ENCODE data around the gene DTL.
"Not testable (repeated sequence)": the region's sequence is repeated elsewhere in the genome, so short reads cannot be mapped to it uniquely, and the experiment has no call there.

DTL gene, protein sequence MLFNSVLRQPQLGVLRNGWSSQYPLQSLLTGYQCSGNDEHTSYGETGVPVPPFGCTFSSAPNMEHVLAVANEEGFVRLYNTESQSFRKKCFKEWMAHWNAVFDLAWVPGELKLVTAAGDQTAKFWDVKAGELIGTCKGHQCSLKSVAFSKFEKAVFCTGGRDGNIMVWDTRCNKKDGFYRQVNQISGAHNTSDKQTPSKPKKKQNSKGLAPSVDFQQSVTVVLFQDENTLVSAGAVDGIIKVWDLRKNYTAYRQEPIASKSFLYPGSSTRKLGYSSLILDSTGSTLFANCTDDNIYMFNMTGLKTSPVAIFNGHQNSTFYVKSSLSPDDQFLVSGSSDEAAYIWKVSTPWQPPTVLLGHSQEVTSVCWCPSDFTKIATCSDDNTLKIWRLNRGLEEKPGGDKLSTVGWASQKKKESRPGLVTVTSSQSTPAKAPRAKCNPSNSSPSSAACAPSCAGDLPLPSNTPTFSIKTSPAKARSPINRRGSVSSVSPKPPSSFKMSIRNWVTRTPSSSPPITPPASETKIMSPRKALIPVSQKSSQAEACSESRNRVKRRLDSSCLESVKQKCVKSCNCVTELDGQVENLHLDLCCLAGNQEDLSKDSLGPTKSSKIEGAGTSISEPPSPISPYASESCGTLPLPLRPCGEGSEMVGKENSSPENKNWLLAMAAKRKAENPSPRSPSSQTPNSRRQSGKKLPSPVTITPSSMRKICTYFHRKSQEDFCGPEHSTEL

DNA sequence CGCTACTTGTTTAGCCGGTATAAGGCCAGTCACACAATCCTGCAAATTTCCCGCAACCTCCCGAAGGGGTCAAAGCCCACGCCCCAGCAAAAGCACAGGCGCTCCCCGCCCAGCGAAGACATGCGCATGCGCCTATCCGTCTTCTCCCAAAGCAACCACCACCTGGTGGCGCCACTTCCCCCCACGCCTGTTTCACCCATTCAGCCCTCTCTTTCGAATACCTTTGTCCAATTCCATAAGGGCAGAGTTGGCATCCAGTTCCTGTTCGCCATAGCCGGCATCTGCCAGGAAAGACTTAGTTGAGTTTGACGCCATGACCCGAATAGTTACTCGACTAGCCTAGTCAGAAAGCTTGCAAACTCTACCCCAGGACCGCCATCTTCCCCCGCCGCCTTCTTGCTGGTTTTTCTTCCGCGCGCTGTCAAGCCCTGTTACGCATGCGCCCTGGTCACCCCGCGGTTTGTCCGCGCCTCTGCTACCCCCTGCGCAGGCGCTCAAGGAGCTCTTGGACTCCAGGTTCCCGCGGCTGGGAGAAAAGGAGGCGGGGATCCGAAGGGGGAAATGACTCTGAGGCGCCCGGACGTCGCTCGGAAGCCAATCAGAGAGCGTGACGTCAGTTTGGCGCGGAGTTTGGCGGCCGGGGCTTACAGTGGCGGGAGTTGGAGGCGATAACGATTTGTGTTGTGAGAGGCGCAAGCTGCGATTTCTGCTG, at the start of gene DTL, which contains the start of gene INTS7:
DTL (plus strand) TSS at position 626 of the 712 bp plus-strand sequence. CDS start 143 bp downstream, outside the sequence.
INTS7 (minus strand) TSS at position 435 of the 712 bp plus-strand sequence; CDS start at position 315, 120 bp downstream.
- DNase-seq (ENCODE audit: low spot score) = peak; percentile 100

DNA sequence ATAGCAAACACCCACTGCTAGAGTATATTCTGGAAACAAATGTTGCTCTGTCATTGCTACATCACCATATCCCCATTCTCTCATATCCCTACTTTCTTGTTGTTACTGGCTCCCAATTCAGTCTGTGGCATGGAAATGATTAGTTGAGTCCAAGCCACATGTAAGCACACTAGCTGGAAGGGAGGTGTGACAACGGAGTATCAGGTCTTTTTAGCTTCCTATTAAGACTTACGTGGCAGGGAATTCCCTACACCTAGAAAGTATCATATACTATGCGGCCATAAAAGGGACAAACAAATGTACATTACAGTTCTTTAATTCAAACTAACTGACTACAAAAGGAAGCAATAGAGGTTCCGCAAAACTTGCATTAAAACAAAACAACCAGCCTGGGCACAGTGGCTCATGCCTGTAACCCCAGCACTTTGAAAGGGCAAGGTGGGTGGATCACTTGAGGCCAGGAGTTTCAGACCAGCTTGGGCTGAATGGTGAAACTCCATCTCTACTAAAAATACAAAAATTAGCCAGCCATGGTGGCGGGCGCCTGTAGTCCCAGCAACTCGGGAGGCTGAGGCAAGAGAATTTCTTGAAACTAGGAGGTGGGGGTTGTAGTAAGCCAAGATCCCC, 48.8 kb upstream of the DTL start:
- DNase-seq (ENCODE audit: low spot score) = no peak

DNA sequence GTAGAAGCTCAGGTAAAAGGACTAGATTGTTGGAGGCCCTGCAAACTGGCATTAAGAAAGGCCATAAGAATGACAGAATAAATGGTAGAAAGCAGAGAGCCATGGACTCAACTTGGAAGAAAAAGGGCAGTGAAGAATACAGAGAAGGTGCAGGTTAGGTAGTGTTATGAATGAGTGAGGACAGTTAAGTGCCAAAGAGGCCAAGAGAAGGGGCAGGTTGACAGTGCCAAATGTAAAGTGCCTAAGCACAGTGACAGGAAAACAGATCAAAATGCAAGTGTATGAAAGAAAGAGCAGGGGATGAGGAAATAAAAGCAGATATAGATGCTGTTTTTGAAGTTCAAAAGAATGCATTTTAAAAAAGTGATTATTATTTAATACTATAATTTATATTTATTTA, 43.9 kb upstream of the DTL start:
- no peak for DNase-seq (ENCODE audit: low spot score)

DNA sequence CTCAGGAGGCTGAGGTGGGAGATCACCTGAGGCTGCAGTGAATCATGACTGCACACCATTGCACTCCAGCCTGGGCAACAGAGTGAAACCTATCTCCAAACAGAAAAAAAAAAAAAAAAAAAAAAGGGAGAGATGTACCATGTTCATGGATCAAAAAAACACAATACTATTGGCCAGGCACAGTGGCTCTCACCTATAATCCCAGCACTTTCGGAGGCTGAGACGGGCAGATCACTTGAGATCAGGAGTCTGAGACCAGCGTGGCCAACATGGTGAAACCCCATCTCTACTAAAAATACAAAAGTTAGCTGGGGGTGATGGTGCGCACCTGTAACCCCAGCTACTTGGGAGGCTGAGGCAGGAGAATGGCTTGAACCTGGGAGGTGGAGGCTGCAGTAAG, 38.1 kb upstream of the DTL start:
- DNase-seq (ENCODE audit: low spot score) = not testable (repeated sequence)

DNA sequence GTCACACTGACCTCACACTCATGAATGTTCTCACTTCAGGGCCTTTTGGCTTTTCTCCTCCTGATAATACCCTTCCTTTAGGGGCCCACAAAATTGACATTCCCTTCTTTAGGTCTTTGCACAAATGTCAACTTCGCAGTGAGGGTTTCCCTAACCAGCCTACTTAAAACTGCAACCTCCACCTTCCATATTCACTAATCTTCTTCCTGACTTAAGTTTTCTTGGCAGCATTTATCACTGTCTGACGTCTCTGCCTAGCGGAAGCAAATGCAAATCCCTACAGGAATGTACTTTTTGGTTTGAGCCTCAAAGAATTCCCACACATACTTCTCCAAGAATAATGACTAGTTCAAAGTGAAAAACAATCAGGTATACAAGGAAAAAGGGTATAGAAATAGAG, 33.0 kb upstream of the DTL start:
- DNase-seq (ENCODE audit: low spot score) = no peak

DNA sequence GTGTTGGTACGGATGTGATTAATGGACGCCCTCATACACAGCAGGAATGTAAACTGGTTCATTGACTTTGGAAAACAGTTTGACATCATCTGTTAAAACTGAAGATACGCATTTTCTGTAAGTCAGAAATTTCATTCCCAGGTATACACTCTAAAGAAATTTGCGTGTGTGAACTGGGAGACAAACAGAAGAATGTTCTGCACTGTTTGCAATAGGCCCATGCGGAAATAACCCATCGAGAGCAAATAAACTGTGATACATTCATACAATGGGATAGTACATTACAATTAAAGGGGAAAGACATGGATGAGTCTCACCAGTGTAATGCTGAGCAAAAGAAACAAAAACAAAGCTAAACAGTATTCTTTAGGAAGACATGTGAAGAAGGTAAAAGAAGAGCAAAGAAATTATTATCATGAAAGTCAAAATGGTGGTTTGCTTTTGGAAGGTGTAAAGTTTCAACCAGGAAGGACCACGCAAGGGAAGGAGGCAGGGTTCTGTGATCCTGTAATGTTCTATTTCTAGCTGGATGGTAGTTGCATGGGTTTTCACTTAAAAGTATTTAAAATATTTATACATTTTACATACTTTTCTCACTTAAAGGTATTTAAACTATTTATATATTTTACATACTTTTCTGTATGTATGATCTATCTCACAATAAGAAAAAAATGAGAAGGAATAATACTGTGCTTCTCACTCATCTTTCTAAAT, 30.5 kb upstream of the DTL start:
- DNase-seq (ENCODE audit: low spot score) = no peak

DNA sequence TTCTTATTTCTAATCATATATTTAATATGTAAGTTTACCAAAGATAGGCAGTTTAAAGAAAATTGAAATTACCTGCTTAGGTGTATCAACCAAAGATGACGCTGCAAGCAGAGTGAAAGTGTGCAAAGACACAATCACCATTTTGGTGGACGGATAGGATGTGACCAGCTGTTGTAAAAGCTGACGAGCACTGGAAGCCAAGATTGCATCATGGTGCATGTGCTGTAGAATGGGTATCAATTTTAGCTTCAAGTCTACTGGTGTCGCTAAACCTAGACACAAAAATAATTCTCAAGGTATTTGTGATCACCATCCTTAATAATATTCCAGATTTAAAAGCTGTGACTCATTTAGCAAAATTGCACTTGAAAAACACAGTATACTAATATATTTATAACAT, 28.4 kb upstream of the DTL start:
- DNase-seq (ENCODE audit: low spot score) = no peak

DNA sequence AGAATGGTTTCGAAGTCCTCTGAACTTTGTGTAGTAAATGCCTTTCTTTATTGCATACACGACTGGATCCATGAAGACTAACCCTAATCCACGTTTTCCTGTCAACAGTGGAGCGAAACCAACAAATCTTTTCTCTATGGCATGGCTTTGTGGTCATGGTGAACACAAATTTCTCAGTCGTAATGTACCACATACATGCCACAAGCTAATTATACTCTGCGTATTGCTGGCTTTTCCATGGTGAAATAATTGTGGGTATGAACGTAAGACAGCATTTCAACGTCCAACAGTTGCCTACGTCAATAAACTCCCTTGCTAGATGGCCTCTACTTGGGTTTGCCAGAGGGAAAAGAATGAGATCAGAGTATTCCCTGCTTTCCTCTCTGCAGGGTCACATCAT, 27.7 kb upstream of the DTL start:
- no peak for DNase-seq (ENCODE audit: low spot score)

DNA sequence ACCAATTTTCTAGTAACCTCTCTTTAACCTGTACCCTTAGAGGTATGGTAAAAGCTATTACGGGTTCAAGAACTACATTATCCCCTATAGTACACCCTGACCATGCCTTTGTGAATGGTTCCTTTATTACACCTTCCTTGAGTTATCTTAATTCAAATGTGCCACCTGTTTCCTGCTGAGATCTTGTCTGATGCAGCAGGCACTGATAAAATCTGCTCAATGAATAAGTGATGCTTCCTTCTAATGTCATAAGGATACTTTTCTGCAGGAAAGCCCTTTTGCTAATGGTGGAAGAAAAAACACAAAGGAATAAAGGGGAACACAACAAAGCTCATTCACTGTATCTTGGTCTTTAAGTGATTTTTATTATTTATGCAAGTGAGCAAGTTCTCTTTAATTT, 26.0 kb upstream of the DTL start:
- no peak for DNase-seq (ENCODE audit: low spot score)

DNA sequence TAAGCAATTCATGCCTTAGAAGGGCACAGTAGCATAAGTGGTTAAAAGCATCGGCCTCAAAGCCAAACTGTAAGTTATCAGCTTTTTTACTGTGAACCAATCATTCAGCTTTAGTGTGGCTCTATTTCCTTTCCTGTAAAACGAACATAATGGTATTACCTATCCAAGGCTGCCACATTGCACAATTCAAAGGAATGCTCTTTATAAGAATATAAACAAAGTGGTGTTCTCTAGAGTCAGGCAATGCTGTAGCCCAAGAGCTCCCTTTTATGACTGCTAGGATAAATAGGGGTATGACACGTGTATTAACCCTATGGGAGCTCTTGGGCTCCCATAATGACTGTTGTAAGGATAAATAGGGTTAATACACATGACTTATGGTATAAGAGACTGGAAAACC, 25.5 kb upstream of the DTL start:
- no peak for DNase-seq (ENCODE audit: low spot score)

DNA sequence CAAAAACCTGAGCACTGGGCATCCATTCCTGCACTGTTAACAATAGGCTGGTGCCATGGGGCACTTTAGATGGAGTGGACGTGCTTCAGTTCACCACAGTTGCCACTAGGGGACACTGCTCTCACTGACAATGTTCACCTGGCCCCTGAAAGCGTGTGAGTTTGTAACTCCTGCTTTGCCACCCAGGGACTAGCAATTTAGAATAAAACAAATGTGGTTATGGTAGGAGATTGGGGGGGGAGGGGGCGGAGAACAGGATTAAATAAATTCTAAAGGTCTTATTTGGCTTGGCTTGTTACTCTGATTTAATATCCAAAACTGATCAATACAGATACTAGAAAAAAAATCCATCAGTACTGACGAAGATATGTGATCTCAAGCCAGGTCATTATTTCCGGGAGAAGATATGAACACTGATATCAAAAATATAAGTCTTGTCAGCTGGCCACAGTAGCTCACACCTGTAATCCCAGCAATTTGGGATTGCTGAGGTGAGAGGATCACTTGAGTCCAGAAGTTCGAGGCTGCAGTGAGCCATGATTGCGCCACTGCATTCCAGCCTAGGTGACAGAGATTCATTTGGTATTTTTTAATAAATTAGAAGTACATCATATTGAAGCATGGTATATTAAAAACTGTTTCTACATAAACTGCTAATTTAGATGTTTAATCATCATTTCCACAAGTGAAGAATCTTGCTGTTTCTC, 23.4 kb upstream of the DTL start:
- DNase-seq (ENCODE audit: low spot score) = peak; percentile 52

DNA sequence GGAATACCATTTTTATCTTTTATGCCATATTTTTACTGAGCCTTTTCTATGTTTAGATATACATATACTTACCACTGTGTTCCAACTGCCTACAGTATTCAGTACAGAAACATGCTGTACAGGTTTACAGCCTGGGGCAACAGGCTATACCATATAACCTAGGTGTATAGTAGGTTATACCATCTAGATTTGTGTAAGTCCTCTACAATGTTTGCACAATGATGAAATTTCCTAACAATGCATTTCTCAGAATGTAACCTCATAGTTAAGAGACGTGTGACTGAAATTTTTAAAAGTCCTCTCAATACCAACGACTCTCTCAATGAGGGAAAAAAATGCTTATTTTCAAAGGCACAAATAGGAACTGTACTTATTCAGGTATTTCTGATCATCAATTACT, 21.9 kb upstream of the DTL start:
- DNase-seq (ENCODE audit: low spot score) = no peak

DNA sequence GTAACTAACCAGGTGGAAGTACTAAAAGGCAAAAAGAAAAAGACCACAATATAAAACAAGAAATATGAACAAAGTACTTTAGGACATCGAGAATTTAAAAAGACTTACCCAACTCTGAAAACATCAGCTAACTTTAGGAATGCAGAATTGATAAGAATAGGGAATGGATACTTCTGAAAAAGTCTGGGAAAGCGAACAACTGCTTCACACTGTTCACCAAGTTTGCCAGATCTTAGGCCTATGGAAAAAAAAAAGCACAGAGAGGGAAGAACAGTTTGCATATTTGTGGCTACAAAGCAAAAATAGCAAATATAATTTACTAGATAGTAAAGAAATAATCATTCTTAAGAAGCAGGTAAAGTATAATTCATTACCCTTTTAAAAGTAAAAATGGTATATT, 14.6 kb upstream of the DTL start:
- no peak for DNase-seq (ENCODE audit: low spot score)

DNA sequence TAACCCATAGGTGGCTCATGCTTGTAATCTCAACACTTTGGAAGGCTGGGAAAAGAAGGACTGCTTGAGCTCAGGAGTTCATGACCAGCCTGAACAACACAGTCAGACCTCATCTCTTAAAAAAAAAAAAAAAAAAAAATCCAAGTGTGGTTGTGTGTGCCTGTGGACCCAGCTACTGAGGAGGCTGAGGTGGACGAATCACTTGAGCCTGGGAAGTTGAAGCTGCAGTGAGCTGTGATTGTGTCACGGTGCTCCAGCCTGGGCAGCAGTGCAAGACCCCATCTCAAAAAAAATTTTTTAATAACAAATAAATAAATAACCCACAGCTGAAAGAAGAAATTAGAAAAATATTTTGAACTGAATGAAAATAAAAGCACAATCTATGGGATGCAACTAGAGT, 14.0 kb upstream of the DTL start:
- no peak for DNase-seq (ENCODE audit: low spot score)

DNA sequence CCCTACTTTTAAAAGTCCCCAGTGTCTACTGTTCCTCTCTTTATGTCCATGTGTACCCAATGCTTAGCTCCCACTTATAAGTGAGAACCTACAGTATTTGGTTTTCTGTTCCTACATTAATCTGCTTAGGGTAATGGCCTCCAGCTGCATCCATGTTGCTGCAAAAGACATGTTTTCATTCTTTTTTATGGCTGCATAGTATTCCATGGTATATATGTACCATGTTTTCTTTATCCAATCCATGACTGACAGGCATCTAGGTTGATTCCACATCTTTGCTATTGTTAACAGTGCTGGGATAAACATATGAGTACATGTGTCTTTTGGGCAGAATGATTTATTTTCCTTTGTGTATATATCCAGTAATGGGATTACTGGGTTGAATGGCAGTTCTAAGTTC, 12.6 kb upstream of the DTL start:
- not testable (repeated sequence) for DNase-seq (ENCODE audit: low spot score)

DNA sequence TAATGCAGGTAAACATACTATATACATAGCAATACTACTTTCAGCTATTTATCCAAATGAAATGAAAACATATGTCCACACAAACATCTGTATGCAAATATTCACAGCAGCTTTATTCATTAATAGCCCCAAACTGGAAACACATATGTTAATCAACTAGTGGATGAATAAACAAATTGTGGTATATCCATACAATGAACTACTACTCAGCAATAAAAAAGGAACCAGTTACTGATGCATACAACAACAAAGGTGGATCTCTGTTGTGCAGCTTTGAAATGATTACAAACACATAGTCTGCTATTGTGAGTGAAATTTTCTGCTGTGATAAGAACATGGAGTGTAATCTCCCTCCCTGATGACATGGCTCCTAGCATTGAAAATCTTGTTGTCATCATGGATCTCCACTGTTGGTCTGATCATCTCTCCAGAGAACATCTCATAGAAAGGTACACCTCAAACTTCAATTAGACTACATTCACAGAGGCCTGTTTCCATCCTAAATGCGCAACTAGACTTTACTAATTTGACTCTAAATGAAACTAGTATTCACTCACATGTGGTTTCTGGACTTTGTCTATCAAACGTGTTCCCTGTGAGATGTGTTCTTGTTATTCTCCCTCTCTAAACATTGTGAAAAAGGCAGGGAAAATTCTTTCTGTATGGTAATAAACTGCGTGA, 10.9 kb upstream of the DTL start:
- DNase-seq (ENCODE audit: low spot score) = no peak

DNA sequence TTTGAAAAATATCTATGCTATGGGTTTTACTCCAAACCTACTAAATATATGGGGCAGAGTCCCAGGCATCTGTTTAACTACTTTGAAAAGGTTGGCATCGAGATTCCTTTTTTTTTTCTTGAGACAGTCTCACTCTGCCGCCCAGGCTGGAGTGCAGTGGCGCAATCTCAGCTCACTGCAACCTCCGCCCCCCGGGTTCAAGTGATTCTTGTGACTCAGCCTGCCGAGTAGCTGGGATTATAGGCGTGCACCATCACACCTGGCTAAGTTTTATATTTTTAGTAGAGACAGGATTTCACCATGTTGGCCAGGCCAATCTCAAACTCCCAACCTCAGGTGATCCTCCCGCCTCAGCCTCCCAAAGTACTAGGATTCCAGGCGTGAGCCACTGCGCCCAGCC, 7.8 kb upstream of the DTL start:
- DNase-seq (ENCODE audit: low spot score) = not testable (repeated sequence)

DNA sequence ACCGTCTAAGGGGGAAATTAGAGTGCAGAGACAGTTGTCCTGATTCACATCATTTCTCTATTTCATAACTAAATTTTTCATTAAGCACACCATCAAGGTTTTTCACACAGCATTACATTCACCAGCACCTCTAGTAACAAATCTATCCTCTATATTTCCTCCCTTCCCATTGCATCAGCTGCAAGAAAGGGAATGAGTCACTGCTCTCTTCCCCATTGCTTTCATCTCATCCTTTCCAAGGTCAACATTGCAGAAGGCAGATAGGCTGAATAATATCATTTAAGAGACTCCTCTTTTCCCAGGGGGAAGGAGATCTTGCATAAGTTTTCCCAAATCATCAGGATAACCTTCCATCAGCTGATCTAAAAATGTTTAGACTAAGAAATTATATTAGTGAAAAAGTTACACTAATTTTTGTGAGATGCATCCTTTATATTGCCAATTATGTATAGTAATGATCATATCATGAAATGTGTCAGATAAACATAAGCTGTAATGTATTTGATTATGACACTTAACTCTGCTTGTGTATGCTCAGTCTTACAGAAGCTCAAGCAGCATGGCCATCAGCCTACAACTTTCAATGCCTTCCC, 4.5 kb upstream of the DTL start:
- no peak for DNase-seq (ENCODE audit: low spot score)

DNA sequence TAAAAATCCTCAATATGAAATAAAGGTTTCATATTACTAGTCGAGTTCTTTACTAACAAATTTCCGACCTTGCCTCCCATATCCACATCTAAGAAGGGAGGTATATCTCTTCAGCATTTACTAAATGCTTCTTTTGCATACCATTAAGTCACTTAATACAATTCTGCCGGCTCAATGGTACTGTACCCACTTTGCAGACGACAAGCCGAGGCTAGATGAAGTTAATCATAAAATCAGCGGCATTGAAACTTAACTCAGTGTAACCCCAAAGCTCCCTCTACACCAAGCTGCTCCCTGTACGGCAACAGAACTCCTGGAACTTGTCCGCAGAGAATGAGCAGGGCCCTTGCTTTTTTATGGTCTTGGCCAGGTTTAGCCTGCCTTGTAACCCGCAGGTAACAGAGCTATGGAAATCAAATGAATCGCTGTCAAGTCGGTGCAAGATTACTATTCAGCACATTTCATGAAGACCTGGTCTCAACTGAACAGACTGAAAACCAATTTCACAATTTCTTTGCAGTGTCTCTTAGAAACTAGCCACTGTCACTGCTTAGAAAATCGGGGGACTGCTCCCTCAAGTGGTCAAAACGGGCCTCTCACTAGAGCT, 929 bp upstream of the DTL start:
- no peak for DNase-seq (ENCODE audit: low spot score)
